ENCODE data around the gene TCF7L1. TPM values are rescaled to one million over a fixed set of nuclear protein-coding genes. Genes with fewer than 3 reads are reported as not detected.
A peak's percentile ranks its signal among the peaks of the same experiment; 100 is the strongest.

TCF7L1 gene
- total and polyA plus RNA-seq, 4 donors, result 12.3 to 21.5 (median 13.8) TPM

DNA sequence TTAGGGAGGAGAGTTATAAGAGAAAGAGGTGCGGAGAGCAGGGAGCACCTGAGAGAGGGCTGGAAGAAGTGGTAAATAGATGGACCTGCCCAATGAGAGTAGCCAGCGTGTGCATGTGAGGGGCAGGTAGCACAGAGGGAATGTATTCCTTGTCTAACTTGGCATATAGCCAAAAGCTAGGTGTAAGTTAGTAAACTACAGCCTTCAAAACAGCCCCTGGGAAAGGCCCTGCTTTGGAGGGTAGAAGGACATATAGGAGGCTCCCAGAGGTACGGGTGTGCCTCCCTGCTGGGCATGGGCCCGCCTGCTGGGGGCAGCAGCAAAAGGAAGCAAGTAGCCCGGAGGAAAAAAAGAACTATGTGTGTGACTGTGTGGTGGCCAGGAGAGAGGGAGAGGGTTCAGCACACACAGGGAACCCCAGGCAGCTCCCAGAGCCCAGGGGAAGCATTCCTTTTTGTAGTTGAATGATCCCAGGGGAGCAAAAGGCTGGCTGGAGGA is 48.0 kb downstream of the TCF7L1 start:
- TF ChIP-seq, protein P1, sequence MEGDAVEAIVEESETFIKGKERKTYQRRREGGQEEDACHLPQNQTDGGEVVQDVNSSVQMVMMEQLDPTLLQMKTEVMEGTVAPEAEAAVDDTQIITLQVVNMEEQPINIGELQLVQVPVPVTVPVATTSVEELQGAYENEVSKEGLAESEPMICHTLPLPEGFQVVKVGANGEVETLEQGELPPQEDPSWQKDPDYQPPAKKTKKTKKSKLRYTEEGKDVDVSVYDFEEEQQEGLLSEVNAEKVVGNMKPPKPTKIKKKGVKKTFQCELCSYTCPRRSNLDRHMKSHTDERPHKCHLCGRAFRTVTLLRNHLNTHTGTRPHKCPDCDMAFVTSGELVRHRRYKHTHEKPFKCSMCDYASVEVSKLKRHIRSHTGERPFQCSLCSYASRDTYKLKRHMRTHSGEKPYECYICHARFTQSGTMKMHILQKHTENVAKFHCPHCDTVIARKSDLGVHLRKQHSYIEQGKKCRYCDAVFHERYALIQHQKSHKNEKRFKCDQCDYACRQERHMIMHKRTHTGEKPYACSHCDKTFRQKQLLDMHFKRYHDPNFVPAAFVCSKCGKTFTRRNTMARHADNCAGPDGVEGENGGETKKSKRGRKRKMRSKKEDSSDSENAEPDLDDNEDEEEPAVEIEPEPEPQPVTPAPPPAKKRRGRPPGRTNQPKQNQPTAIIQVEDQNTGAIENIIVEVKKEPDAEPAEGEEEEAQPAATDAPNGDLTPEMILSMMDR (IDR thresholded peaks at IDR 0.05; ENCODE audit: control extremely low read depth, extremely low read depth), result no peak

DNA sequence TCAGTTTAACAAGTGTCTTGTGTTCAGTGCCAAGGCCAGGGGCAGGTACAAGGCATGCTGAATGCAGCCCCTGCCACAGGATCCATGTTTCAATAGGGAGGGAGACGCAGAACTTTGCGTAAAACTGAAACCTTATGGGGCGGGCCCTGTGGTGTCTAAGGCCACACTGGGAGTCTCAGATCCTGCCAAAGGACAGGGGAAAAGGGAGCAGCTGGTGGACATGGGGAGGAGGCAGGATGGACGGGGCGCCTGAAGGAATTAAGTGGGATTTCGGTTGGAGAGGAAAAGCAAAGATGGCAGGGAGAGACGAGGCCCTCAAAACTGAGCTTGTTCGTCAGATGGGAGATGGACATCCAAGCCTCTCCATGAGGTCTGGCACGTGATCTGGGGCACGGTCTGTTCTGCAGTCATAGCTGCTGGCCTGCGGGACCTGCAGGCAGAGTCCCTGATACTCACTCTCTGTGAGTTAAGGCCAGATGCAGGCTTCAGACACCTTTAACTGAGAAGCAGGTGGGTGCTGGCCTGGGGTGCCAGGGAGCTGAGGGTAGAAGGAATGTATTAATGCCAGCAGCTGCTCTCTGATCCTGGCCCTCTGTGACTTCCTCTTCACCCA is 48.8 kb downstream of the TCF7L1 start:
- DNase-seq (no peak), ATAC-seq (ENCODE audit: insufficient read depth, low FRiP score) (peak; percentile 7)
- H3K27me3 ChIP-seq (ENCODE audit: control insufficient read depth in 3 of 3, insufficient read depth in 3 of 3, low read length in 2 of 3), result no peaks in the 10 kb centered on the region
- H3K9ac ChIP-seq (ENCODE audit: insufficient read depth in 1 of 2, low read length in 2 of 2), result no peak overlapping the region
- peaks cover 0 to 2% (median 0%) of the 10 kb centered on the region in 4 donors for H3K36me3 ChIP-seq (ENCODE audit: control insufficient read depth in 4 of 4, insufficient read depth in 4 of 4, low read length in 4 of 4)
- H3K4me3 ChIP-seq, result no peak overlapping the region
- no peaks in the 10 kb centered on the region for H3K9me3 ChIP-seq (ENCODE audit: control insufficient read depth in 4 of 4, insufficient read depth in 3 of 4, low read length in 3 of 4)
- WGBS, 2 donors, result 94 to 100% methylated on average over 11 of the region's 11 CpGs
- H3K27ac ChIP-seq (ENCODE audit: low read depth in 1 of 2, low read length in 1 of 2), result no peak overlapping the region
- TF ChIP-seq, protein P1 (IDR thresholded peaks at IDR 0.05; ENCODE audit: control extremely low read depth, extremely low read depth), result no peak
- H3K4me1 ChIP-seq (ENCODE audit: control insufficient read depth in 5 of 5, insufficient read depth in 5 of 5, low read length in 5 of 5), result peaks cover 0 to 28% (median 25%) of the 10 kb centered on the region in 5 donors

More for the DNA sequence above, 48.0 kb downstream of the TCF7L1 start:
- no peak for ATAC-seq (ENCODE audit: insufficient read depth, low FRiP score)
- no peak for DNase-seq
- peaks cover 0 to 30% (median 25%) of the 10 kb centered on the region in 5 donors for H3K4me1 ChIP-seq (ENCODE audit: control insufficient read depth in 5 of 5, insufficient read depth in 5 of 5, low read length in 5 of 5)
- no peak overlapping the region for H3K9ac ChIP-seq (ENCODE audit: insufficient read depth in 1 of 2, low read length in 2 of 2)
- no peaks in the 10 kb centered on the region for H3K9me3 ChIP-seq (ENCODE audit: control insufficient read depth in 4 of 4, insufficient read depth in 3 of 4, low read length in 3 of 4)
- H3K27ac ChIP-seq (ENCODE audit: low read depth in 1 of 2, low read length in 1 of 2), result no peak overlapping the region
- H3K4me3 ChIP-seq, result no peak overlapping the region
- 73 to 93% methylated on average over 5 of the region's 5 CpGs for WGBS, 2 donors
- peaks cover 0 to 2% (median 0%) of the 10 kb centered on the region in 4 donors for H3K36me3 ChIP-seq (ENCODE audit: control insufficient read depth in 4 of 4, insufficient read depth in 4 of 4, low read length in 4 of 4)
- H3K27me3 ChIP-seq (ENCODE audit: control insufficient read depth in 3 of 3, insufficient read depth in 3 of 3, low read length in 2 of 3), result no peaks in the 10 kb centered on the region

DNA sequence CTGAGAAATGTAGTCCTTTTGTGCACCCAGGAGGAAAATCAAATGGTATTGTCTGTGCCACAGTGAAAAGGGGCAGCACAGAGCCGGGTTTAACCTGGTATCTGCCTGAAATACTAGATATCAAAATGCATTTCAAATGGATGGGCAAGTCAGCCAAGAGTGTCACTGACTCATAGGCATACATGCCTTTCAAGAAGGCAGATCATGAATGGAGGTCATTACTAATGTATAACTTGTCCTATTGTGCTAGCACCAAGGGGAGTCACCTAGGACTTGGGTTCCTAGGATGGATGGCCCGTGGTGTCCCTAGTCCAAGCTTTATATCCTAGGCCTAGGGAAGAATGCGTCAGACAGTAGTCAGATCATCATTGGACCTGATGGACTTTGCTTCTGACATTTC is 49.9 kb downstream of the TCF7L1 start:
- TF ChIP-seq, protein P1 (IDR thresholded peaks at IDR 0.05; ENCODE audit: control extremely low read depth, extremely low read depth), result no peak
- Histone ChIP-seq H3K27me3 (ENCODE audit: control insufficient read depth in 3 of 3, insufficient read depth in 3 of 3, low read length in 2 of 3) (no peaks in the 10 kb centered on the region), H3K4me1 (ENCODE audit: control insufficient read depth in 5 of 5, insufficient read depth in 5 of 5, low read length in 5 of 5) (peaks cover 0 to 28% (median 25%) of the 10 kb centered on the region in 5 donors), H3K9ac (ENCODE audit: insufficient read depth in 1 of 2, low read length in 2 of 2) (no peak overlapping the region), H3K4me3 (no peak overlapping the region), H3K9me3 (ENCODE audit: control insufficient read depth in 4 of 4, insufficient read depth in 3 of 4, low read length in 3 of 4) (no peaks in the 10 kb centered on the region), H3K27ac (ENCODE audit: low read depth in 1 of 2, low read length in 1 of 2) (no peak overlapping the region), H3K36me3 (ENCODE audit: control insufficient read depth in 4 of 4, insufficient read depth in 4 of 4, low read length in 4 of 4) (no peaks in the 10 kb centered on the region)
- no peak for DNase-seq
- WGBS, 2 donors, result 93 to 97% methylated on average over 3 of the region's 3 CpGs
- ATAC-seq (ENCODE audit: insufficient read depth, low FRiP score), result no peak
